Stimulated activated CD8-positive, alpha-beta memory T cell treated with anti-CD3 and anti-CD28 coated beads, Interleukin-12 subunit alpha, Interleukin-12 subunit beta, amount 100 ng/mL, for 24 hours (primary cell): ENCODE results near the gene AGRP.
"Not testable (repeated sequence)": the region's sequence is repeated elsewhere in the genome, so short reads cannot be mapped to it uniquely, and the experiment has no call there.

Experiments used
- DNase-seq: peaks from one replicate; pipeline ENCODE4 v3.0.0-alpha.2; 2020; ENCODE audit errors: extremely low read depth

Gene AGRP

GRCh38 chr16:67504031-67505021, 21.0 kb upstream of the AGRP start:
- no peak for DNase-seq

- DNase-seq = no peak
Observed at GRCh38 chr16:67499106-67499505, 15.8 kb upstream of the AGRP start.

- no peak for DNase-seq
Observed at GRCh38 chr16:67490335-67491096, 7.2 kb upstream of the AGRP start.

- DNase-seq = no peak
Observed at GRCh38 chr16:67489401-67490083, 6.2 kb upstream of the AGRP start.

GRCh38 chr16:67487561-67487960, 4.2 kb upstream of the AGRP start:
- DNase-seq = not testable (repeated sequence)

GRCh38 chr16:67486805-67487204, 3.5 kb upstream of the AGRP start:
- DNase-seq = no peak

GRCh38 chr16:67483731-67484525, 581 bp upstream of the AGRP start:
- no peak for DNase-seq

- DNase-seq = no peak
Observed at GRCh38 chr16:67482233-67482924, 968 bp downstream of the AGRP start.

GRCh38 chr16:67481561-67482232, 1.6 kb downstream of the AGRP start:
- no peak for DNase-seq

GRCh38 chr16:67480833-67481560, 2.4 kb downstream of the AGRP start, which contains the start of gene ATP6V0D1:
Gene ATP6V0D1 (minus strand): TSS chr16:67481157. CDS start chr16:67481086, 71 bp downstream.
- peak; percentile 96 for DNase-seq

- DNase-seq = no peak
Observed at GRCh38 chr16:67477960-67478554, 5.3 kb downstream of the AGRP start.

- DNase-seq = no peak
Observed at GRCh38 chr16:67474551-67475455, 8.5 kb downstream of the AGRP start.

GRCh38 chr16:67471758-67472384, 11.5 kb downstream of the AGRP start:
- DNase-seq = no peak

GRCh38 chr16:67470359-67470758, 13.0 kb downstream of the AGRP start:
- no peak for DNase-seq

- no peak for DNase-seq
Observed at GRCh38 chr16:67468731-67469130, 14.6 kb downstream of the AGRP start.

- no peak for DNase-seq
Observed at GRCh38 chr16:67466581-67466980, 16.8 kb downstream of the AGRP start.

- no peak for DNase-seq
Observed at GRCh38 chr16:67464565-67464964, 18.8 kb downstream of the AGRP start.
